Activated B cell treated with CpG ODN at 0.5 μM for 24 hours (primary cell): Measurements from ENCODE around the gene ELOVL5. TPM values are rescaled to one million over a fixed set of nuclear protein-coding genes. Genes with fewer than 3 reads are reported as not detected.
A peak's percentile ranks its signal among the peaks of the same experiment; 100 is the strongest.

Experiments used
- ATAC-seq: fragments of 200-7000 bp; cut with Tn5 transposase; one replicate; pipeline ENCODE4 v1.10.0; 2021; ENCODE audit warnings: low read depth, mild to moderate bottlenecking, moderate library complexity
- CTCF ChIA-PET: fragments of 350-600 bp; sonication (Branson Sonifier 250); formaldehyde crosslinking; loops from one replicate; lab custom pipeline; 2021; ENCODE audit warnings: antibody characterized with exemption; lab: Charles Lee
- POLR2A ChIA-PET: fragments of 350-600 bp; sonication (Branson Sonifier 250); formaldehyde crosslinking; loops from one replicate; lab custom pipeline; 2021; ENCODE audit warnings: antibody characterized with exemption; lab: Charles Lee
- DNase-seq: peaks from one replicate; pipeline ENCODE4 v3.0.0; 2022
- H3K27ac Mint-ChIP-seq: one replicate; pipeline ENCODE4 v1.8.0; 2020; ENCODE audit warnings: mixed read lengths
- H3K27me3 Mint-ChIP-seq: one replicate; pipeline ENCODE4 v1.8.0; 2021; ENCODE audit warnings: mixed read lengths
- H3K36me3 Mint-ChIP-seq: one replicate; pipeline ENCODE4 v1.8.0; 2021; ENCODE audit warnings: low read depth, mixed read lengths
- H3K4me1 Mint-ChIP-seq: one replicate; pipeline ENCODE4 v1.8.0; 2021; ENCODE audit warnings: mixed read lengths
- H3K4me3 Mint-ChIP-seq: one replicate; pipeline ENCODE4 v1.8.0; 2020; ENCODE audit warnings: mild to moderate bottlenecking, mixed read lengths
- H3K9me3 Mint-ChIP-seq: one replicate; pipeline ENCODE4 v1.8.0; 2020; ENCODE audit warnings: mixed read lengths
- intact Hi-C: fragments of 100-400 bp; cut with micrococcal nuclease; formaldehyde crosslinking; loops from one replicate; pipeline ENCODE4 v1.15.1; 2024
- total RNA-seq: library from RNA; stranded (reverse); gene quantifications from 2 replicates; pipeline ENCODE4 v1.2.3, GENCODE V29; 2022
- TF ChIP-seq, protein P1 (sequence below): fragments of 200-600 bp; IDR thresholded peaks from one replicate; pipeline ENCODE4 v1.8.0; 2022; ENCODE audit warnings: antibody characterized with exemption, mild to moderate bottlenecking

Gene ELOVL5
- total RNA-seq, 1 donor from 2014 or later, result 127 TPM

DNA sequence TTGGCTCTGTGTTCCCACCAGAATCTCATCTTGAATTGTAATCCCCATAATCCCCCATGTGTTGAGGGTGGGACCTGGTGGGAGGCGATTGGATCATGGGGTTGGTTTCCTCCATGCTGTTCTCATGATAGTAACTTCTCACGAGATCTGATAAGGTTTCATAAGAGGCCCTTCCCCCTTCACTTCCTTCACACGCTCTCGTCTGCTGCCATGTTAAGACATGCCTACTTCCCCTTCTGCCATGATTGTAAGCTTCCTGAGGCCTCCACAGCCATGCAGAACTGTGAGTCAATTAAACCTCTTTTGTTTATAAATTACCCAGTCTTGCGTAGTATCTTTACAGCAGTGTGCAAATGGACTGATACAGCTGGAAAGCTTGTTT lies 90.0 kb downstream of the ELOVL5 start:
- peaks cover 69% of the 10 kb centered on the region for H3K36me3 Mint-ChIP-seq
- intact Hi-C loops, result loop anchor here (10.0 kb wide), 1 partner anchor 264 kb away; the partner anchor contains the start of gene GSTA4
- peak overlapping the region; percentile 62 for H3K27ac Mint-ChIP-seq
- TF ChIP-seq, protein P1, sequence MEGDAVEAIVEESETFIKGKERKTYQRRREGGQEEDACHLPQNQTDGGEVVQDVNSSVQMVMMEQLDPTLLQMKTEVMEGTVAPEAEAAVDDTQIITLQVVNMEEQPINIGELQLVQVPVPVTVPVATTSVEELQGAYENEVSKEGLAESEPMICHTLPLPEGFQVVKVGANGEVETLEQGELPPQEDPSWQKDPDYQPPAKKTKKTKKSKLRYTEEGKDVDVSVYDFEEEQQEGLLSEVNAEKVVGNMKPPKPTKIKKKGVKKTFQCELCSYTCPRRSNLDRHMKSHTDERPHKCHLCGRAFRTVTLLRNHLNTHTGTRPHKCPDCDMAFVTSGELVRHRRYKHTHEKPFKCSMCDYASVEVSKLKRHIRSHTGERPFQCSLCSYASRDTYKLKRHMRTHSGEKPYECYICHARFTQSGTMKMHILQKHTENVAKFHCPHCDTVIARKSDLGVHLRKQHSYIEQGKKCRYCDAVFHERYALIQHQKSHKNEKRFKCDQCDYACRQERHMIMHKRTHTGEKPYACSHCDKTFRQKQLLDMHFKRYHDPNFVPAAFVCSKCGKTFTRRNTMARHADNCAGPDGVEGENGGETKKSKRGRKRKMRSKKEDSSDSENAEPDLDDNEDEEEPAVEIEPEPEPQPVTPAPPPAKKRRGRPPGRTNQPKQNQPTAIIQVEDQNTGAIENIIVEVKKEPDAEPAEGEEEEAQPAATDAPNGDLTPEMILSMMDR, result no peak
- peaks cover 66% of the 10 kb centered on the region for H3K4me1 Mint-ChIP-seq
- CTCF ChIA-PET, result interaction anchor here (0.6 kb wide), 1 partner anchor 224 kb away, joined by 3 read pairs; no protein-coding TSS in a partner anchor
- H3K9me3 Mint-ChIP-seq, result peaks cover 2% of the 10 kb centered on the region
- no peaks in the 10 kb centered on the region for H3K27me3 Mint-ChIP-seq
- no peak overlapping the region for H3K4me3 Mint-ChIP-seq
- ATAC-seq, result no peak
- no peak for DNase-seq
- POLR2A ChIA-PET, result interaction anchor here (0.5 to 1.9 kb wide), 3 partner anchors 12 to 841 kb away, joined by 3 to 7 read pairs (median 3); no protein-coding TSS in a partner anchor

DNA sequence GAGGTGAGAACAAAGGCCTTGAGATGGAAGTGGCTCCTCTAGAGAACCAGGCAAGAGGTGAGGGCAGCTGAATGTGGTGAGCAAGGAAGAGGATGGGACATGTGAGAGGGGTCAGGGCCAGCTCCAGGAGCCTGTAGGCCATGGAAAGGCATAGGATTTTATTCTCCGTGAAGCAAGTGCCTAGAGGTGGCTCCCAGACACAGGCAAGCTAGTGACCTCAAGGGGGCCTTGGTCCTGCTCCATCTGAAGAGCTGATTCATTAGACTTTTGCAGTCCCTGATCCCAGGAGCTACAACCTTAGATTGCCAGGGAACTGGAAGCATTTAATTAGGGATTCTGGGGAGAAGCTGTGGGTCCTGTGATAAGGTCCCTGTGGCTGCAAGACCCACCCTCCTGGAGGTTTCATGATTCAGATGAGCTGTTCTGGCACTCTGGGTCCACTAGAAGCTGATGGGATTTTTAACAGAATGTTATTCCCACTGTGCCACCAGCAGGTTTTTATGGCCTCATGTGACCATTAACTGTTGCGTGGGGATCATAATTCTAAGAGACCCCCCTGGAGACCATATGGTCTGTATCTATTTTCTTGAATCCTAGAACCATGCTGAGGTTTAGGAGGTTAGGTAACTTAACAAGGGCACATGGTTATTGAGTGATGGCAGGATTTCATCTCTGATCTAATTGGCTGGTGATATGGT lies 90.5 kb downstream of the ELOVL5 start:
- H3K4me1 Mint-ChIP-seq, result peaks cover 63% of the 10 kb centered on the region
- TF ChIP-seq, protein P1, result no peak

DNA sequence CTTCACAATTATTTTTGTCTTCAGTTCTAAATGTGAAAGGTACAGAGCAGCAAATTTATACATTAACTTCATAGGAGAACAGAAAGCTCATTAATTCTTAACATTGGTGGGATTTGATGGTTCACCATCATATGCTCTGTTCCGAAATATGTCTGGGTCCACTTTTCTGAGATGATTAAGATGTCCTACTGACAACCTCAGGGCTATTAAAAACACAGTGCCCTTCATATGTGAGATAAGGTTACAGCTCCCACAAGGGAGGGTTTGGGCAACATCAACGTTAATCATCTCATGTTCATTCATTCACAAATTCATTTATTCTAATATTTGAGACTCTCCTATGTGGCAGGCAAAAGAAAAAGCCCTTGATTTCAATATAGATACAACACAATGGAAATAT lies 91.2 kb downstream of the ELOVL5 start:
- CTCF ChIA-PET, result interaction anchor here (0.9 to 1.1 kb wide), 2 partner anchors 37 to 85 kb away, joined by 3 to 5 read pairs; no protein-coding TSS in a partner anchor
- Mint-ChIP-seq H3K27ac (peak overlapping the region; percentile 63), H3K4me1 (peaks cover 67% of the 10 kb centered on the region), H3K36me3 (peaks cover 64% of the 10 kb centered on the region), H3K9me3 (peaks cover 2% of the 10 kb centered on the region), H3K4me3 (no peak overlapping the region), H3K27me3 (no peaks in the 10 kb centered on the region)
- TF ChIP-seq, protein P1, result no peak
- POLR2A ChIA-PET, result interaction anchor here (1.2 to 1.9 kb wide), 2 partner anchors 11 to 85 kb away, joined by 5 to 7 read pairs; no protein-coding TSS in a partner anchor
- intact Hi-C loops, result loop anchor here (10.0 kb wide), 1 partner anchor 263 kb away; the partner anchor contains the start of gene GSTA4
- DNase-seq (no peak), ATAC-seq (no peak)

More for the DNA sequence above, 90.5 kb downstream of the ELOVL5 start:
- intact Hi-C loops, result loop anchor here (10.0 kb wide), 1 partner anchor 263 kb away; the partner anchor contains the start of gene GSTA4
- peaks cover 67% of the 10 kb centered on the region for H3K36me3 Mint-ChIP-seq
- H3K27ac Mint-ChIP-seq, result peak overlapping the region; percentile 63
- POLR2A ChIA-PET, result interaction anchor here (0.7 to 1.9 kb wide), 3 partner anchors 11 to 85 kb away, joined by 3 to 7 read pairs (median 5); no protein-coding TSS in a partner anchor
- H3K27me3 Mint-ChIP-seq, result no peaks in the 10 kb centered on the region
- H3K9me3 Mint-ChIP-seq, result peaks cover 2% of the 10 kb centered on the region
- CTCF ChIA-PET, result no interaction called here
- no peak overlapping the region for H3K4me3 Mint-ChIP-seq
- no peak for DNase-seq
- no peak for ATAC-seq

DNA sequence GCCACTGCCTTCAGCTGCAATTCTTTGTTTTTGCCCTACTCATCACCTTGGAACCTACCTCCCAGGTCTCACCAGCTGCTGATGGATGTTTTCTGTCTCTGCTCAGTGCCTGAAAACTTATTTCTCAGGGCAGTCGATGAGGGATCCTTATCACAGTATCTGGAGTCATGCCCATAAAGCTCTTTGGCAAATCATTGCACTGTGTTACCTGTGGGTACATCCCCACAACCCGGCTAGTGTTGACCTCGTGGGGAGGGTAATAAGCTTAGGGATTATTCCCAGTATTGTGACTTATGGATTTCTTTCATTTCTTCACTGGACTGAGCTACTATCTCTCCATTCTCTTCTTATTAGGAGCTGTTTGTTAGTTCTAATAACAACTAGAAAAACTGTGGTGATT lies 91.7 kb downstream of the ELOVL5 start:
- Mint-ChIP-seq H3K4me1 (peaks cover 71% of the 10 kb centered on the region), H3K36me3 (peaks cover 60% of the 10 kb centered on the region), H3K9me3 (peaks cover 2% of the 10 kb centered on the region), H3K4me3 (no peak overlapping the region), H3K27me3 (no peaks in the 10 kb centered on the region), H3K27ac (peak overlapping the region; percentile 63)
- intact Hi-C loops, result loop anchor here (10.0 kb wide), 1 partner anchor 262 kb away; the partner anchor contains the start of gene GSTA4
- POLR2A ChIA-PET, result interaction anchor here (1.2 to 2.2 kb wide), 3 partner anchors 10 to 84 kb away, joined by 5 to 7 read pairs (median 6); no protein-coding TSS in a partner anchor
- TF ChIP-seq, protein P1, result no peak
- ATAC-seq (no peak), DNase-seq (no peak)
- CTCF ChIA-PET, result interaction anchor here (0.9 to 1.7 kb wide), 3 partner anchors 10 to 84 kb away, joined by 3 to 5 read pairs (median 3); no protein-coding TSS in a partner anchor
